GM18861 (cell line): ENCODE results near the gene IFIT3.

Source experiments
- ATAC-seq: cut with Tn5 transposase; IDR thresholded peaks from one replicate; pipeline ENCODE4 v1.9.1; 2021; ENCODE audit not compliant: unreplicated experiment

IFIT3 gene

GRCh38 chr10:89332123-89332633, 4.4 kb downstream of the IFIT3 start:
- ATAC-seq: peak; percentile 47

- ATAC-seq: no peak
These were observed 7.4 kb downstream of the IFIT3 start for GRCh38 chr10:89335226-89335625.

GRCh38 chr10:89336241-89336640, 8.4 kb downstream of the IFIT3 start:
- no peak for ATAC-seq

GRCh38 chr10:89337484-89337883, 9.7 kb downstream of the IFIT3 start:
- ATAC-seq: no peak

DNA sequence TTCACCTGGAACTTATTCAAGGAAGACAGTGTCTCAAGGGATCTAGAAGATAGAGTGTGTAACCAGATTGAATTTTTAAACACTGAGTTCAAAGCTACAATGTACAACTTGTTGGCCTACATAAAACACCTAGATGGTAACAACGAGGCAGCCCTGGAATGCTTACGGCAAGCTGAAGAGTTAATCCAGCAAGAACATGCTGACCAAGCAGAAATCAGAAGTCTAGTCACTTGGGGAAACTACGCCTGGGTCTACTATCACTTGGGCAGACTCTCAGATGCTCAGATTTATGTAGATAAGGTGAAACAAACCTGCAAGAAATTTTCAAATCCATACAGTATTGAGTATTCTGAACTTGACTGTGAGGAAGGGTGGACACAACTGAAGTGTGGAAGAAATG, 10.9 kb downstream of the IFIT3 start:
- no peak for ATAC-seq

DNA sequence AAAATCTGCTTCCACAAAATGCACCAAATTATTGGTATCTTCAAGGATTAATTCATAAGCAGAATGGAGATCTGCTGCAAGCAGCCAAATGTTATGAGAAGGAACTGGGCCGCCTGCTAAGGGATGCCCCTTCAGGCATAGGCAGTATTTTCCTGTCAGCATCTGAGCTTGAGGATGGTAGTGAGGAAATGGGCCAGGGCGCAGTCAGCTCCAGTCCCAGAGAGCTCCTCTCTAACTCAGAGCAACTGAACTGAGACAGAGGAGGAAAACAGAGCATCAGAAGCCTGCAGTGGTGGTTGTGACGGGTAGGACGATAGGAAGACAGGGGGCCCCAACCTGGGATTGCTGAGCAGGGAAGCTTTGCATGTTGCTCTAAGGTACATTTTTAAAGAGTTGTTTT, 12.1 kb downstream of the IFIT3 start:
- ATAC-seq: no peak

DNA sequence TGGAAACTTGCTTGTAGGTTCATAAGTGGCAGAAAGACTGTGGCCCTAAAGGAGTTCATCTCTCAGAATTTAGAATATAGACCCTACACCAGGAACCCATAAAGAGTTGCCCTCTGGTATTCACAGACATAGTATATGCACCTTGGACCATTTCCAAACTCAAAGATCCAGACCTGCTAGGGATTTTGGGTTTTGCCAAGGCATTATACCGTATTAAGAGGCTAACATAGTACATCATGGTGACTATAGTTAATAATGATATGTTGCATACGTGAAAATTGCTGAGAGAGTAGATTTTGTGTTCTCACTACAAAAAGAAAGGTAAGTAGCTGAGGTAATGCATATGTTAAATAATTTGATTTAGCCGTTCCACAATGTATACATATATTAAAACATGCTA, 13.9 kb downstream of the IFIT3 start:
- no peak for ATAC-seq

- ATAC-seq: no peak
These were observed 14.6 kb downstream of the IFIT3 start for GRCh38 chr10:89342206-89342958.

DNA sequence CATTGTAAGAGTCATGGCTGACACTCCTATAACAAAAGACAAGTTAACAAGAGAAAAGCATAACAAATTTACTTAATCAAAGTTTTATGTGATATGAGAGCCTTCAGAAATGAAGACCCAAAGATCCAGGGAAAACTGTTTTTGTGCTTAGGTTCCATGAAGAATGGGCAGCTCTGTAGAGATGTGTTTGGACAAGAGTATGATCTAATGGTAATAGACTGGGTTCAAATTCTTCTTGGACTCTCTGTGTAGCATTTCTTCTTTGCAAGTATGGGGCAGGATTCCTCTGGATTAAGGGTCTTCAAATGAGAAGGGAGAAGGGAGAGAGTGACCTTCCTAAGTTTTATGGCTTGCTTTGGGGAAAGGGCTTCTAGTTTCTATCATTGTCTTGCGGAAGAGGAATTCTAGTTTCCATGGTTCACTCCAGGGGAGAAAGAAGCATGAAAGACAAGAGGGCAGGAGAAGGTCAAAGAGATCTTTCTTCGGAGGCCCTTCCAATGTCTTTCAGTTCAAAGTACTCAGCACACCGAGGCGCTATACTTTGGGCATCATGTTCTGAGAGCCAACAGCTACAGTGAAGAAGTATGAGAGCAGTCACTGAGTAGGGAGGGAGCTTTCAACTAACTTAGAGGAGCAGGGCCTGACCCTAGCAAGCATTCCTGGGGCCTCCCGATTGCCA, 15.4 kb downstream of the IFIT3 start:
- ATAC-seq: no peak

DNA sequence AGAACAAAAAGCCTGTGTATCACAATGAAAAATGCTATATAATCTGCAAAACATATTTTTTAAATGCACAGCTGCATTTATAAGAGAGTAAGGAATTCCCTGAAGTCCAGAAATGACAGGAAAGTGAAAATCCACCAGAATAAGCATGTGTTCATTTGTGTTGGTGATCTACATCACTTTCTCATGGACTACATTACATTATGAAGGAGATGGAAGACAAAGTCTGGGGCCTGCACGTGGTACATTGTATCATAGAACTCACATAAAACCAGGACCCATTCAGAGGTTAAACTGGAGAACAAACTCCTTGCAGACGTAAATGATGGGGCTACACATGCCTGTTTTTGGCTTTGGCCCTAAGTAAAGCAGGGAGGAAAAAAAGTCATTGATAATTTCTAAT, 16.4 kb downstream of the IFIT3 start:
- no peak for ATAC-seq

- ATAC-seq: no peak
These were observed 17.7 kb downstream of the IFIT3 start for GRCh38 chr10:89345367-89346000.

- no peak for ATAC-seq
These were observed 18.8 kb downstream of the IFIT3 start for GRCh38 chr10:89346405-89347254.

GRCh38 chr10:89347701-89348457, 20.1 kb downstream of the IFIT3 start:
- no peak for ATAC-seq

- no peak for ATAC-seq
These were observed 20.7 kb downstream of the IFIT3 start for GRCh38 chr10:89348481-89348880.

DNA sequence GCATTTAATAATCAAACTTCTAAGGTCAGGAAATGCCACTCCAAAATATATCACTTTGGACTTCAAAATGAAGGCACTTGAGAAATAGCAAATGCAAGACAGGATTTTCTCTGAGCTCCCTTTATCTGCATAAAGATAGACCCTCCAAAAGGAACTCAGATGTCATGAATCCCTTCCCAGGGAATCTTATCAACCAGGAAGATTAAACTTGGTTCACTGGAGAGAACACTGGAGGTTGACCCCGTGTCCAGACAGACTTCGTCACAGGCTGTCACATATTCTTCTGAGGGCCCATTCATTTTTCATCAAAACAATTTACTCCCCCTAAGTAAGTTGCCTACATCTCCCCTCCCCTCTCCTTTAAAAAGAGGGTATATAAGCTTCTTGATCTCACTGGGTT, 21.2 kb downstream of the IFIT3 start:
- ATAC-seq: no peak

- peak; percentile 9 for ATAC-seq
These were observed 23.0 kb downstream of the IFIT3 start for GRCh38 chr10:89350631-89351315.

- peak; percentile 55 for ATAC-seq
These were observed 23.6 kb downstream of the IFIT3 start for GRCh38 chr10:89351412-89351779.

GRCh38 chr10:89351780-89352597, 24.2 kb downstream of the IFIT3 start:
- peak; percentile 34 for ATAC-seq

- no peak for ATAC-seq
These were observed 25.0 kb downstream of the IFIT3 start for GRCh38 chr10:89352802-89353201.
